HG02885 (cell line): ENCODE results near the gene LRRC7.

ENCODE experiments used
- ATAC-seq: cut with Tn5 transposase; IDR thresholded peaks from one replicate; pipeline ENCODE4 v1.9.1; 2021; ENCODE audit warnings: mild to moderate bottlenecking; ENCODE audit not compliant: unreplicated experiment, poor library complexity

LRRC7 gene

DNA sequence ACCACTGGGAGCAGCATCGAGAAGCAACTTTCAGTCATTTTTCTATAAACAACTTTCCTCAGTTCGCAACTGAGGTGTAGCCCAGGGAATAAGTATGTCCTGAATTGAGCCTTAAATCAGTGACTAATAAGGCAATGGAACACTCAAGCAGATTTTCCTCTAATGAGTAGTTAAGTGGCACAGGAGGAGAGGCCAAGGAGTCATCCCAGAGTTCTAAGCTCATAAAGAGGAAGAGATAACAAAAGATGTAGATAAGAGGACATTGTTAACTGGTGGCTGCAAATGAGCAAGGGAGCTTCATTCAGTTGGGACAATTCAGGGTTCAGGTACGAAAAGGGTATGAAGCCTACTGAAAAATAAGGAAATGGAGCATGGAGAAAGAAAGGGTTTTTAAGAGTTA is 573.2 kb downstream of the LRRC7 start:
- no peak for ATAC-seq

DNA sequence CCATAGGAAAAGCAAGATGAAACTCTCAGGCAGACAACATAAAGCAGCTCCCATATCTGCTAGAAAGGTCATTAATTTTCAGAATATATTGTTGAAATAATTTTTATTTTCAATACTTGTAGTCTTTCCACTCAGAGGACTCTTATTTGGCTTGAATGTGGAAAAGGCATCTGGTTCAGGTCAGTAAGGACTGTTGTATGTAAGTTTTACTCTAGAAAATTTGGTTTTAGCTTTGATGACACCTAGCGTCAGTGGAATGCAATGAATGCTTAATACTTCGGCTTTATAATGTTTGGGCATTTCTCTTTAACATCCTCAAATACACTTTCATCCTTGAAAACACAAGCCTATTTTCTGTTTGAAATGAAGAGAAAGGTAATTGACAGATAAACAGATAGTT is 574.4 kb downstream of the LRRC7 start:
- no peak for ATAC-seq

DNA sequence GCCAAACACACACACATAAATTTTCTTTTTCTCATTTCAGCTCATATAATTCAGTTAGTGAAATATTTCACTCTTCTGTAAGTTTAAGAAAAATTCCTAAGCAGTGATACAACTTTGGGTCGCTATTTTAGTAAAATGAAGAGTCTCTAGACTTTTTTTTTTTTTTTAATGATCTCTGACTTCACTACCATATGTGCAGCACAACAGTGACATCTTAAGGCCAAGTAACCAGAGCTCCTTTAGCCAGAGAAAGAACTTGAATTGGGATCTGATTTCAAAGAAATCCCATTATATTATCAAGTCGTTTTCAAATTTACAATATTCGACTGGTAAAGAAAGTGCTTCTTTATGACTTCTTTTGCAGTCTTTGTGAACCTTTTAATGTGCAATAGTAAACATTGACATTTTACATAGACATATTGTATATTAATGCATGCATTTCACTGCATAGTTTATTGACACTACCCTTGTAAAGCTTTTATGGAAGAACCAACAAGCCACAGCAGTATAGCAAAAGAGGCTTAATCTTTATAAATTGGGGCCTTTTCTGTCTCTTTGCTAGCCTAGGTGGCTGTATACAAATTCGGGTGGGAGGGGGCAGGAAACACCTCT is 575.4 kb downstream of the LRRC7 start:
- no peak for ATAC-seq

DNA sequence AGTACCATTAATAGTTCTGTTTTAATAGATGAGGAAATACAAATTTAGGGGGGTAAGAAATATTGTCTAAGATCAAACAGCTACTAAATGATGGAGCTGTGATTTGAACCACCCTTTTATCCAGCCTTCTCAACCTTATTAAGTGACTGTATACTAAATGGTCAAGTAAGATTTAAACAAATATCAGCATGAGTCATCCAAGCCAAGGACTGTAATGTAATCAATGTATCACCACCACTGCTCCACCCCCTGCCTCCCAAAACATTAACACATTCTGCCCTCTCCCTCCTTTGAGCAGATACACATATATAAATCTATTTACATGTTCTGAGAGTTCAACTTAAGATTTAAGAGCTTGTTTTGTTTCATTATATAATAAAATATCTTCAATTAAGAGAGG is 578.8 kb downstream of the LRRC7 start:
- ATAC-seq = no peak

DNA sequence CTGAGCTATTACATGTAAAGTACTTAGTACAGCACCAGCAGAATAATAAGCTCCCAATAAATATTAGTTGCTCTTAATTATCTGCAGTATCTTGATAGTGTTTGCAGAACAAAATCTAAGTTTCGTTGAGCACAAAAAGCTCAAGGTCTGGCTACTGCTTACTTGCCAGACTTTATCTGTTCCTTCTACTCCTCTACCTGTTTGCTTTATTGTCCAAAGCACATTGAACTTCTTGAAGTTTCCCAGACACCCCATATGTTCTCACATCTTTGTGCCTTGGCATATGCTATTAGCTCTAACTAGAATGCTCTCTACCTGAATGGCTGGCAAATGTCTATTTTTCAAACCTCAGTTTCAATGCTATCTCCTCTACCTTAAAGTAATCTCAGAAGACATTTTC is 582.7 kb downstream of the LRRC7 start:
- ATAC-seq = no peak

DNA sequence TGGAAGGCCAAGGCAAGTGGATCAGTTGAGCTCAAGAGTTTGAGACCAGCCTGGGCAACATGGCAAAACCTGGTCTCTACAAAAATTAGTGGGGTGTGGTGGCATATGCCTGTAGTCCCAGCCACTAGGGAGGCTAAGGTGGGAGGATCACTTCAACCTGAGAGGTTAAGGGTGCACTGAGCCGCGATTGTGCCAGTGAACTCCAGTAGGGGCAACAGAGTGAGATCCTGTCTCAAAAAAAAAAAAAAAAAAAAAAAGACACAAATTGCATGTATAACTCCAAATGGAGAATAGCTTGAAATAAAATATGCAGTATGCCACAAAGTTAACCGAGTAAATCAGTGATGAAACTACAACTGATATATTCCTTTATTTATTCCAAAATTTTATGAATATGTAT is 586.0 kb downstream of the LRRC7 start:
- ATAC-seq = no peak

DNA sequence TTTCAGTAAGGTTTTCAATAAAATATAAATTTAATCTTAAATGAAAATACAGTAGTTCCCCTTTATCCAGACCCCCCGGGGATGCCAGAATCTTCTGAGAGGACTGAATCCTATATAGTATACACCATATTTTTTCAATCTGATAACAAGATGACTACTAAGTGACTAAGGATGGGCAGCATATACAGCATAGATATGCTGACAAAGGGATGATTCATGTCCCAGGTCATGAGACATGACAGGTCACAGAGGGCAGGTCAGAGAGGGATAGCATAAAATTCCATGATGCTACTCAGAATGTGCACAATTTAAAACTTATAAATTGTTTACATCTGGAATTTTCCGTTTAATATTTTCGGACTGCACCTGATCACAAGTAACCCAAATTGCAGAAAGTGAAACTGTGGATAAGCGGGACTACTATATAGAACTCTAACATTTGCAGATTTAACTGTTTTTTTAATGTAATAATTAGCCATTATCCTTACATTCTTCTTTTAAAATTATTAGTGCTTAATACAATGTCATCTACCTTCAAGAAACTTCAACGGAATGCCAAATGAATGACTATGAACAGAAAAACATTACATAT is 588.9 kb downstream of the LRRC7 start:
- ATAC-seq = no peak

DNA sequence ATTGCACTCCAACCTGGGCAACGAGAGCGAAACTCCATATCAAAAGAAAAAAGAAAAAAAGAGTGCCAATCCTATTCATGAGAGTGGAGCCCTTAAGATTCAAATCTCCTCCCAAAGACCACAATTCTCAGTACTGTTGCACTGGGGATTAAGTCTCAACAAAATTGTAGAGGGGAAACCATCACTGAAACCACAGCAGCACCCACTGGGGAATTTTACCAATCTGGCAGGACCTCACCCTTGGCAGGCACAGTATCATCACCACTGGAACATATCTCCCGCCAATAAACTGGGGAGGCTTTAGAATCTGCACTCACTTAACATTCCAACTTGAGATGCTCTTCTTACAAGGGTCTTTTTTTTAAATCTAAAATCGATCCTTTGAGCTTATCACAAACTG is 596.6 kb downstream of the LRRC7 start:
- no peak for ATAC-seq

DNA sequence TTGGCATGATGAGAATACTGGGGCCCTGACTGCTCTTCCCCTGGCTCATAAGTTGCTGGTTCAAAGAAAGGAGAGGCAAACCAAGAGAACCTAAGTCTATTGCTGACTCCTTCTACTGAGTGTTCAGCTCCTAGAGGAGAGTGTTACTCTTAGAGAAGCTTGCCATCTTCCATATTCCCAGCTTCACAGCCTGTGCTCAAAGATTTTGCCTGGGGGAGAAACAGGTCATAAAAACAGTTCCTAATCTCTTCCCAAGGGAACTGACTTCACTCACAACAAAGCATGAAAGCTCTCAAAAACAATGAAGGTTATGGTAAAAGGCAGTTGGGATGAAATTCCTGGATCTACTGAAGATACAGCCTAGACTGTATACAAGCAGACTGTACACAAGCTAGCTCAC is 600.6 kb downstream of the LRRC7 start:
- ATAC-seq = no peak

DNA sequence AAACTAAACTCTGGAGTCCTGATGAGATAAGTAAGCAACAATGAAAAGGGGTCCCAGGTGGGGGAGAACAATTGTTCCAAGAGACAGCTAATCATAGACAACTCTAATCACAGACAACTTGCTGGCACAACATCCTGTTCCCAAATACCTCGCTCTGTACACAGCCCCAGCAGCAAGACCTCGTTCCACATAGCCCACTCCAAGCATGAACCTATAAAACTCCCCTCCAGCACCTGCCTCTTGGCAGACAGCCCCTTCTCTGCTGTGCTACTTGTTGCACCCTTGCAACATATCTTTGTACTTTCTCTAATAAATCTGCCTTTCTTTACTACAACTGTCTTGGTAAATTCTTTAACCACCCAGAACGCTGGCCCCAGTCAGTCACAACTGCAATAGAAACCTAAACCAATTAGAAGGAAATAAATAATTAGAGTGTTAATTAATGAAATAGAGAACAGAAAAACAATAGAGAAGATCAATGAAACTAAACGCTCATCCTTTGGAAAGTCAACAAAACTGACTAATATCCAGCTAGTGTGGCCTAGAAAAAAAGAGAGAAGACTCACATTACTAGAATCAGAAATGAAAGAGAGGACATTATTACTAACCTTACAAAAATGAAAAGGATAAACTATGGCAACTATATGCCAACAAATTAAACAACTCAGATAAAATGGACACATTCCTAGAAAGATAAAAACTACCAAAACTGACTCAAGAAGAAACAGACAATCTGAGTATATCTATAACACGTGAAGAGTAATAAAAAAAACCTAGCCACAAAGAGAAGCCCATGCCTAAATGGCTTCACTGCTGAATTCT is 601.5 kb downstream of the LRRC7 start:
- ATAC-seq = no peak

DNA sequence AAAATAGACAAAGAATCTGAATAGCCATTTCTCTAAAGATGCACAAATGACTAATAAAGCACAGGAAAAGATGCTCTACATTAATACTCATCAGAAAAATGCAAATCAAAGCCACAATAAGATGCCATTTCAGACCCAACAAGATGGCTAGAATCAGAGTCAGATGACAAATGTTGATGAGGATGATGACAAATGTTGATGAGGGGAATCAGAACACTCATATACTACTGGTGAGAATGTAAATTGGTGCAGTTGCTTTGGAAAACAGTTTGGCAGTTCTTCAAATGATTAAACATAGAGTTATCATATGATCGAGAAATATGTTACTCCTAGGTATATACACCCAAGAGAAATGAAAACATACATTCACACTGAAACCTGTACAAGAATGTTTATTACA is 603.8 kb downstream of the LRRC7 start:
- ATAC-seq = no peak
